ENCODE measurements around the gene MYO1A.
"Not testable (repeated sequence)": the region's sequence is repeated elsewhere in the genome, so short reads cannot be mapped to it uniquely, and the experiment has no call there.

The MYO1A gene

DNA sequence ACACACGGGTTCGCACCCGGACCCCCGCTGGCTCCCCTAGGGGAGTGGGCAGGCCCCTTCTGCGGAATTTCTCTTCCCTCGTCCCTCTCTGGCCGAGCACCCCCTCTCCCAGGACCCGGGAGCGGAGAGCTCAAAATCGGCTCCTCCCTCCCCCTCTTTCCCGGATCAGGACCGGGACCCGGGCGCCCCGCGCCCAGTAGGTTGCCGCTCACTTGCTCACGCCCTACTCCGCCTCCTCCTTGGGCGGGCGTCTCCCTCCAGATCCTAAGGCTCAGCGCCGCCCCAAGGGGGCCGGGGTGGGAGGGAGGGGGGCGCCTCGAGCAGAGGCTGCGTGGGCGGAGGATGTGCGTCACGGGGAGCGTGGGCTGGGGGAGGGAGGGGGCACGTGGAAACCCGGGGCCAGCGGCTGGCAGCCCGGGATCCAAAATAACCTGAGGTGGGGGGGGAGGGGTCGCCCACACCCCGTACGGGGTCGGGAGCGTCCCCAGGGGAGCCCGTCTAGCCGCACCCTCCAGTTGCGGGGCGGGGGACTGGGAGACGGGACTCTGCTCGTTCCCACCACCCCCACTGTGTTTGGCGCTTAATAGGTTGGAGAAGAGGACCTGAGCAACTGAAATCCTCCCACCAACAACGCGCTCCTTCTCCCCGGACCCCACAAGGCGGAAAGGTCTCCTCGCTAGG, 37.2 kb upstream of the MYO1A start:
- peak; percentile 52 for DNase-seq (ENCODE audit: low read depth)

DNA sequence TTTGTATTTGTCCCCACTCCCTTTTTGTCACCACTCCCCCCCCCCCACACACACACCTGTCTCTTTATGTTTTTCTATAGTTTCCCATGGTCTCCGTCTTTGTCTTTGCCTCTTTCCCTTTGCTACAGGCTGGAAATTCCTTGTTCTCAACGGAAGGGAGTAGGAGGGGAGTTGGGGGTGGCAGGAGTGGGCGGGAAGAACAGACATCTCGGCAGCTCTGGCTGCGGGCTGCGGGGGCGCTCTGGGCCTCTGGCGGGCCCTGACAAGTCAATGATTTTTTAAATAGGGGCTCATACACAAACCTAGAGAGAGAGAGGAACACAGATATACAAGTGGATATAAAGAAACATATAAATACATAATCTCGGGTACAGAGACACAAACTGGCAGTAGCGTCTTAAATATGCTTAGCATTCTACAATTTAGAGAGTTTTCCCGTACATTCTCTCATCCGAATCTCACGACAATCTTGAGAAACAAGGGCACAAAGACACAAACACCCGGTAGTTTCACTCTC, 36.6 kb upstream of the MYO1A start:
- peak; percentile 35 for DNase-seq (ENCODE audit: low read depth)

DNA sequence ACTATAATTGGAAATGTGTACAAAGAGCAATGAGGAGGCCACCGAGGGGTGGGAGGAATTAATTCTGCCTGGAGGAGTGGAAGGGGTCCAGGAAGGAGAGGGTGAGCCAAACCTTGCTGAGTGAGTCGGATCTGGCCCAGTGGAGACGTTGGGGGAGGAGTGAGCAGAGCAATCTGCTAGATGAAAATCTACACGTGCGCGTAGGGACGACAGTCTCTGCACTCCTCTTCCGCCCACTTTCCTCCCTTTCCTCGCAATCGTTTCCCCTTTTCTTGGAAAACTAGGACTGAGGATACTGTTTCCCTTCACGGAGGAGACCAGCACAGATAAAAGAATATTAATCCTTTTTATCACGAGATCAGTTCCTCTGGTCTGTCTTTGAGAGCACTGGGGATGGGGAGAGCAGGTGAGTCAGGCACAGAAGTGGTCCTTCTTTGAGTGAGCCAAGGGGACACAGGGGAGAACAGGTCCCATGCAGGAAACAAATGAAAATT, 36.1 kb upstream of the MYO1A start:
- DNase-seq (ENCODE audit: low read depth) = no peak

DNA sequence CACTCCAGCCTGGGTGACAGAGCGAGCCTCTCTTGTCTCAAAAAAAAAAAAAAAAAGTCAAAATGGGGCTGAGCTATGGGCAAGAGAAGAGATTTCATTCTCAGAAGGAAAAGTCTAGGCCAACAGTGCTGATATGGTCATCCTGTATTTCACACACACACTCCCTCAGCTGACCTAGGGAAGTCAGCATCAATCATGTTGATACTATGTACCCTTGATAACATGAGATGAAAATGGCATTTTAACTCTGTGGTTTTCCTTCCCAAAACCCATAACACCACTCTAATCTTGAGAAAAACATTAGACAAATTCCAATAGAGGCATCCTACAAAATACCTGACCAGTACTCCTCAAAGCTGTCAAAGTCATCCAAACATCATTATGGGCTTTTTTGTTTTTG, 30.9 kb upstream of the MYO1A start:
- DNase-seq (ENCODE audit: low read depth) = no peak

DNA sequence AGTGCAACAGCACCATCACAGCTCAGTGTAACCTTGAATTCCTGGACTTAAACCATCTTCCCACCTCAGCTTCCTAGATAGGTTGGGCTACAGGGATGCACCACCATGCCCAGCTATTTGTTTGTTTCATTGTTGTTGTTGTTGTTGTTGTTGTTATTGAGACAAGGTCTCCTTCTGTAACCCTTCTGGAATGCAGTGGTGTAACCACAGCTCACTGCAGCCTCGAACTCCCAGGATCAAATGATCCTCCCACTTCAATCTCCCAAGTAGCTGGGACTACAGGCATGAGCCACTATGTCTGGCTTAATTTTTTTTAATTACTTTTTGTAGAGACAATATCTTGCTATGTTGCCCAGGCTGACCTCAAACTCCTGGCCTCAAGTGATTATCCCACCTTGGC, 29.9 kb upstream of the MYO1A start:
- DNase-seq (ENCODE audit: low read depth) = no peak

DNA sequence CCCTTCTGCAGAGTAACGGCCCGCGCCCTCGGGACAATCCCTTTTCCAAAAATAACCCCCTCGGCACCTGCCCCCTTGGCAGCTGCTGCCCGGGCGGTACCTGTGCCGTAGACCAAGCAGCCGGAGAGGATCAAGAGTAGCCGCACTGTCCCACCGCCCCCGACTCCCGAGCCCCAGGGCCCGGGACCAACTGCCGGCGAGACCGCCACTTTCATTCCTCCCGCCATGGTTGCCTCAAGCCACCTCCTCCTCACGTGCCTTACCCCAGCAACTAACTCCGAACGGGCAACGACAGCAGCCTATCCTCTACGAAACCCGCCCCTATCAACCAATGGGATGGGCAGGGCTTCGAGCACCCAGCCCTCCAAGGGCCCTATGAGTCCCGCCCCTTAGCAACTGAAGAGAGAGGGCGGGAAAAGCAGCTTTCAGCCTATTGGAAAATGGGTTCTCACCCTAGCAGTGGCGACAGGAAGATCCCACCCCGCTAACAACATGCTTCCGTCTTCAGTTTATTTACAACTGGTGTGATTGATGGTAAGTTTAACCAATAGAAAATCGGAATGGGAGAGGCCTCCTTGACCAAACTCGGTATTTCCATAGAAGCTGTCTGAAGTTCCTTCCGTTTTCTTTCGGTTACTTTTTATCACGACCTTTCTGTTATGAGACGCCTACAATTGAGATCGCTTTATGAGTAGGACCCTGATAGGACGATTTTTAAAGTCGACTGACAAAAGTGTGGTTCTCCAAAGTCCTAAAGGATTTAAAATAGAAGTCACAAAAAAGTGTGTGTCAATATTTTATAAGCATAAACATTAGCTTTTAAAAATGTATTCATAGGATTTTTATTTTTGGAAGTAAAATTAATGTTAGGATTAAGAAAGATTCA, 28.8 kb upstream of the MYO1A start, which contains the start of gene NEMP1:
TSS of gene NEMP1 (minus strand) at position 273 of the 886 bp plus-strand sequence. CDS start at position 227, 46 bp downstream.
- DNase-seq (ENCODE audit: low read depth) = peak; percentile 100

DNA sequence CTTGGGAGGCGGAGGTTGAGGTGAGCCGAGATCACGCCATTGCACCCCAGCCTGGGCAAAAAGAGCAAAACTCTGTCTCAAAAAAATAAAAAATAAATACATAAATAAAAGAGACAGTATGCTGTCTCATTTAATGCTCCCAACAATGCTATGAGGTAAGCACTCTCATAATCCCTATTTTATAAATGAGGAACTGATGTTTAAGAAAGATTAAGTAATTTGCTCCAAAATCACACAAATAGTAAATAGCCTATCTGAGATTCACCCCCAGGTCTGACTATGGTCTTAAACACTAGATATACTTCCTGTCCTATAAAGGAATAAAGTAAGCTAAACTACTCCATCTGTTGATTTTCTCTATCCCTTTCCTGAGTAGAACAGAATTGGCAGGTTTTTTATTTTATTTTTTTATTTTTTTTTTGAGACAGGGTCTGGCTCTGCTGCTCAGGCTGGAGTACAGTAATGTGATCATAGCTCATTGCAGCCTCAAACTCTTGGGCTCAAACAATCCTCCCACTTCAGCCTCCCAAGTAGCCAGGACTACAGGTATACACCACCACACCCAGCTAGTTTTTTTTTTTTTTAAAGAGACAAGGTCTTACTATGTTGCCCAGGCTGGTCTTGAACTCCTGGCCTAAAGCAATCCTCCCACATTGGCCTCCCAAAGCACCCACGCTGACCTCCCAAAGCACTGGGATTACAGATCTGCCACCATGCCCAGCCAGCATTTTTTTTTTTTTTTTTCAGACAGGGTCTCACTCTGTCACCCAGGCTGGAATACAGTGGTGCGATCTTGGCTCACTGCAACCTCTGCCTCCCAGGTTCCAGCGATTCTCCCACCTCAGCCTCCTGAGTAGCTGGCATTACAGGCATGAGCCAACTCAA, 23.9 kb upstream of the MYO1A start:
- not testable (repeated sequence) for DNase-seq (ENCODE audit: low read depth)

DNA sequence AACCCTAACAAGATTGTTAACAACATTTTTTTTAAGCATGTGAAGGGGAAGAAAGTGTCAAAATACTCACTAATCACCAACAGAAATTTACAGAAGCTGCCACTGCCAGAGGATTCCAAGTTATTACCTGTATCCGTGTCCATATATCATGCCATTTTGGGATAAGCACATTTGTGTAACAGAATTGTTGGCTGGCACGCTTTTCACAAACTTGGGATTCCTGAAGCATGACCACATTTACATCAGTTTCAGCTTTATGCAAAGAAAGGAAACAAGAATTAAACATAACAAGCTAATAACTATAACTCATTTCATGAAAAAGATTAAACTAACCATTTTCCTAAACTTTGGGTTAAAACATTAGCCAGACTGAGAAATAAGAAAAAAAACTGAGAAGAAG, 22.7 kb upstream of the MYO1A start:
- no peak for DNase-seq (ENCODE audit: low read depth)

DNA sequence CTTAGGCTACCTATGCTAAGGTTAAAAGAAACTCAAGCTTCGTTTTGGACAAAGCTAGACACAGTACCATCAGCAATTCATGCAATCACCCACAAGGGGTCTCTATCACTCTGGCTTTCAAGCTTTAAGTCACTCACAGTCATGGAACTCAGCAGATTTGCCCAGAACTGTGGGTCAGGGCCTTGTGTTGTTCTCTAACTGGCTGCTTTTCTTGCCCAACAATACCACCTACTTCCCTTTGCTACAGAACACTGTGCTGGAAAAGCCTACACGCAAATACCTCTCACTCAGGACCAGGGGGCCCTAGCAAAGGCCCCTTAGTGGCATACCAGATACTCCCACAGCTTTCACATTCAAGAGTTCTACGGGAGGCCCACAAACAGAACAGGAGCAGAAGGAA, 19.6 kb upstream of the MYO1A start:
- peak; percentile 33 for DNase-seq (ENCODE audit: low read depth)

DNA sequence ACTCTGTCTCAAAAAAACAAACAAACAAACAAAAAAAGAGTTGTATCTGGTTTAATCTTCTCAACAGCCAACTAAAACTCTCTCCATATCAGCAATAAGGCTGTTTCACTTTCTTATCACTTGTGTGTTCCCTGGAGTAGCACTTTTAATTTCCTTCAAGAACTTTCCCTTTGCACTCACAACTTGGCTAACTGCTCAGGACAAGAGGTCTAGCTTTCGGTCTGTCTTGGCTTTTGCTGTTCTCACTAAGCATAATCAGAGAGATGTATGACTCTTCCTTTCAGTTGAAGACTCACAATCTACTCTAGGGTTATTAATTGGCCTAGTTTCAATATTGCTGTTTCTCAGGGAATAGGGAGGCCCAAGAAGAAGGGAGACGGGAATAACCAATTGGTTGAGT, 16.3 kb upstream of the MYO1A start:
- DNase-seq (ENCODE audit: low read depth) = no peak

DNA sequence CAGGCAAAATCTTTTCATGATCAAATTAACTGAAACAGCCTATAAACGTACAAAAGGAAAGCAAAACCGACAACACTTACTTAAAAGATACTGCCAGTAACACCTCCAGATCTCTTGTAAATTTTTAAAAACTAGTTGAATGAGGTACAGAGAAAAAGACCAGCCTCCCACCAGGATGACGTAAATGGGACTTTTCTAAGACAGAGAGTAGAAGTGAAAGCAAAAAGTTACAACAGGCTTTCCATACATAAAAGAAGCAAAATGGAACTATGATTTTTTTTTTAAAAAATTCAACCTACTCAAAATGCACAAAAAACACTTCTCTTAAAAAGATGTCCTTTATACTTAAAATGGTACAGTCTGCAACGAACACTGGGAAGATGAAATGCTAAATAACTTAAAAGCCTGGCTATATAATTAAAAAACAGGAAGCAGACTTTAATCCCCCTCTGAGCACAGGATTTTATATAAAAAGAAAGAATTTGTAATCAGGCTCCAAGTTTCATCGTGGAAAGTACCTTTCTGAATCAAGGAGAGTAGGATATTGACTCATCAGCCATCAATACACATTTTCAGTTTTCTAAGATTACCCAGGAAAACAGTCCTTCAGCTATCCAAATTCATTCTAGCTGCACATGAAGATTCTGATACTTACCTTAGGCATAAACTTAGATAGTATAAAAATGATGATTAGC, 14.2 kb upstream of the MYO1A start:
- DNase-seq (ENCODE audit: low read depth) = no peak

DNA sequence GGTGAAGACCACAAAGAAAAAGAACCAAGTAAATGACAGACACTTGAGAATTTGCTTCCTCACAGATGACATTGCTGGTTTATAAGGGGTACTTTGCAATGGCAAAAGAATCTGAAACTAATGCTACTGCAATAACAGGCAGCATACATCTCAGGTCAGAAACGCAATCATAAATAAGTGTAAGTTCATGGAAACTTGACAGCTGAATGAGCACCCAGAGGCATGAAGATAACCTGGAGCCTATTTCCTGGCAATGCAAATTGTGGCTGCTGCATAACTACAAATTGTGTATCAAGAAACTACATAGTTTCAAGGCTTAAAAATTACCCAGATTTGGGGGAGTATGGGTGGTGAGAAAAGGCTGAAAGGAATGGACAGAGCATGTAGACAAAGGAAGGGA, 8.5 kb upstream of the MYO1A start:
- DNase-seq (ENCODE audit: low read depth) = no peak

DNA sequence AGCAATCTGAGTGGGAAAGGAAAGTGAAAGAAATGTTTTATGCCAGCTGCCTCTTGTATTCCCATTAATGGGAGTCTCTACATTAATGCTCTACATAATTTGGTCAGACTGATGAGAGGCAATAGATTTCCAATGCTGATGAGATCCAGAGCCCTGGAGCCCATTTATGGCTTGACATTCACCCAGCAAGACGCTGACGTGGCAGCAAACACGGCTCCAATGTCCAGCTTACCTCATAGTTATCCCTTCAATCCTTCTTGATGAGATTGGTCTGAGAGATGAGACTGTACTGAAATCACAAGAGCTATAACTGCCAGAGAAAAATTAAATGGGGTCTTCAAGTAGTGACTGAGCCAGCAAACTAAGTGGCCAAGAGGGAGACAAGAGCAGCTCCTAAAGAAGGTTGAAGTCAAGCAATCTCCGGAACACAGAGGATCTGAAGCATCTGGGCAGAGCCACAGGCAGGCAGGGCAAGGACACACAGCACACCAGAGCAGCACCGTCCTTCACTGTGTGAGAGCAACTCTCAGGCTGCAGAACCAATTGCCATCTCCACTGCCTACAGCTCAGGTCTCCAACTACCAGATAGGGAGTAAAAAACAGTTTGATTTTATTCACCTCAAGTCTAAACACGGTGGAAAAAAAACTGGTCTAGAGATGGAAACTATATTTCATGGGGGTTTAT, 7.3 kb upstream of the MYO1A start:
- no peak for DNase-seq (ENCODE audit: low read depth)

DNA sequence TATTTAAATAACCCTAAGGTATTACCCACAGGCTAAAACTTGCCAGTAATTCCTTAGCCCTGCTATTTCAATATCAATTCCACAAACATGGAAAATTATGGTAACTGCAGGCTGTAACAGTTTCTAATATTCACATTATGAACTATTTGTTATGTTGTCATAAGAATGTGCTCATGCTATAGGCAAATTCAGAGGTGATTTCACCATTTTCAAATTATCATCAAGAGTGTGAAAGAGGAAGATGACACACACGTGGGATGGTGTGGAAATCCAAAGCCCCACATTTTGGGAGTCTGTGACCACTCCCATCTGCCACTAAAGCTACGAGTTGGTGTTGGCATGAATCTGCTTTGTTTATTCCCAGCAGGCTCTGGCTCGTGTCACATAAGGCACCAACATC, 5.9 kb upstream of the MYO1A start:
- DNase-seq (ENCODE audit: low read depth) = no peak

DNA sequence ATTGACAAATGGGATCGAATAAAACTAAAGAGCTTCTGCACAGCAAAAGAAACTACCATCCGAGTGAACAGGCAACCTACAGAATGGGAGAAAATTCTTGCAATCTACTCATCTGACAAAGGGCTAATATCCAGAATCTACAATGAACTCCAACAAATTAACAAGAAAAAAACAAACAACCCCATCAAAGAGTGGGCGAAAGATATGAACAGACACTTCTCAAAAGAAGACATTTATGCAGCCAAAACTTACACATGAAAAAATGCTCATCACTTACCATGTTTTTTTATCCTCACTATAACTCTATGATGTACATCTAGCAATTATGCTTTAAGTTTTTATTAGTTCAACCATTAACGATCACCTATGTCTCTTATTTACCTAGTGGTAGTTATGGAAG, 4.0 kb upstream of the MYO1A start:
- not testable (repeated sequence) for DNase-seq (ENCODE audit: low read depth)

DNA sequence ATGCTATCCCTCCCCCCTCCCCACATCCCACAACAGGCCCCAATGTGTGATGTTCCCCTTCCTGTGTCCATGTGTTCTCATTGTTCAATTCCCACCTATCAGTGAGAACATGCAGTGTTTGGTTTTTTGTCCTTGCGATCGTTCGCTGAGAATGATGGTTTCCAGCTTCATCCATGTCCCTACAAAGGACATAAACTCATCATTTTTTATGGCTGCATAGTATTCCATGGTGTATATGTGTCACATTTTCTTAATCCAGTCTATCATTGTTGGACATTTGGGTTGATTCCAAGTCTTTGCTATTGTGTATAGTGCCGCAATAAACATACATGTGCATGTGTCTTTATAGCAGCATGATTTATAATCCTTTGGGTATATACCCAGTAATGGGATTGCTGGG, 3.2 kb upstream of the MYO1A start:
- not testable (repeated sequence) for DNase-seq (ENCODE audit: low read depth)

DNA sequence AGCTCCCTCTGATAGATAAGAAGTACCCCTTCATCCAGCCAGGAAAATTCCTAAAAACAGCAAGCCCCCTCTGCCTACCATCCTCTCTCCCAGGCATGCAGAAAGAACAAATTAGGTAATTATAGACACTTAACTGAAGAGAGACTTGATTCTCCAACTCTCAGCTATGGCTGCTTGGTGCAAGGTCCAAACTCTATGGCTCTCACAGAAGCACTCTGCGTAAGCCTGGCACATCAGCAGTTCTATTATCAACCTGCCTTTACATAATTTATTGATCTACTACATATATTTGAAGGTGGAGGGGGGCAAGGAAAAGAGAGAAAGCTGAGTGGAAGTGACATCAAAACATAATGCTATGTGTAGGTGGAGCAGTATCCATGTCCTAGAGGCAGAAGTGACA, 1.1 kb upstream of the MYO1A start:
- no peak for DNase-seq (ENCODE audit: low read depth)

DNA sequence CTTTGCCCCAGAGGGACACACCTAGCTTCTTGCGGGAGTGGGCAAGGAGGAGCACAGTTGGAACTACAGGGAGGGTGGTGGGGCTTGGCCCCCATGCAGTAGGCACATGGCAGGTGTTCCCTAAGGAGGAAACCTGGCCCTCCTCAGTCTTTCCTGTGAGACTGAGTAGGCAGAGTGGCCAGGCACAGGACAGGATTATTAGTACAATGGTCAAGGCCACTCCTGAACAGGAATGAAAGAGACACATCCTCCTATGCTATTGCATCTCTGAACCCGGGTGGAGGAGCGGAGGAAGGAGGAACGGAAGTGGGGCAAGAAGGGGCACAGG, 846 bp downstream of the MYO1A start:
- DNase-seq (ENCODE audit: low read depth) = no peak

DNA sequence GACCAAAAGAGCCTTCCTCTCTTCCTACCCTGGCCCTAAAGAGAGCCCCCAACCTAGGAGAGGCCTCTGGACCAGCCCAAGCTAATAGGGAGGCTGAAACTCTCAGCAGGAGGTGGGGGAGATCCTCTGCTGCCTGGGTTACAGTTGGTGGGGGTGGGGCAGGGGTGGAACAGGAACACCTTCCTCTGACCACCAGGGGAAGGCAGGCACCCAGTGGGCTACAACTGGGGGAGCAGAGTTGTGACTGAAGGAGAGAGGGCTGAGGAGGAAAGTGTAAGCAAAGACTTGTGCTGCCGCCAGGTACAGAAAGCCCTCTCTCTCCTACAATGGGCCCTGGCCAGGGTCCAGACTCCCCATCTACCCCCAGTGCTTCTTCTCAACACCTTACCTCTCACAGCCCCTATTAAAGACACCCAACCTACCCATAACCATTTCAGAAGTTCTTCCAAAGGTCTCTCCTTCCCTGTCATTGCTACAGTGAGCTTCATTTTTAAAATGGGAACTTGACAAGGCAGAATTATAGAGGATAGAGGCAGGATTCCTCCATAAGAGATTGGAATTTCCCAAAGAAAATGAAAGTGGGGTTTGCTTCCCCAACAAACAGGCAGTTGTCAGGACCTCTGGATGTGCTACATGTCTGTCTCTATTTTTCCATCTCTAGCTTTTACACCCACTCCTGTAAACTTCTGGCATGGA, 1.4 kb downstream of the MYO1A start:
- no peak for DNase-seq (ENCODE audit: low read depth)

DNA sequence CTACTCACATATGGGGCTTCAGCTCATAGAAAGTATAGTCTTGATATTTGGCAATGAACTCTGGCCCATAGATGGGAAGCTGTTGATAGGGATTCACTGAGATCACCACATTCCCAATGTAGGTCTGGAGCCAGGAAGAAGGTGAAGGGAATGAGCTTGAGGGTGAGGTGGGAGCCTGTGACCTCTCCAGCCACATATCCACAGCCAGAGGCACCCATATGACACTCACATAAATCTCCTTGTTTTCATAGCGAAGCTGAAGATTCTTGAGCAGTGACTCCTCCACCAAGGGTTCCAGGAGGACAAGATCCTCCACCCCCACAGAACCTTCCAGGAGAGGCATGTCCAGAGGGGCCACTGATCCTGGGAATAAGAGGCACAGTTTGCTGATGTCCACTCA, 1.9 kb downstream of the MYO1A start:
- DNase-seq (ENCODE audit: low read depth) = no peak
